Activated CD4-positive, alpha-beta T cell treated with anti-CD3 and anti-CD28 coated beads, Interleukin-2, amount 10 ng/mL, durations not matched to agents 7 days and 5 days (primary cell): ENCODE data around the gene OGFRL1. TPM values are rescaled to one million over a fixed set of nuclear protein-coding genes. Genes with fewer than 3 reads are reported as not detected.
A peak's percentile ranks its signal among the peaks of the same experiment; 100 is the strongest.
"Not testable (repeated sequence)": the region's sequence is repeated elsewhere in the genome, so short reads cannot be mapped to it uniquely, and the experiment has no call there.

Experiments
- CTCF ChIA-PET: fragments of 350-600 bp; sonication (Branson Sonifier 250); formaldehyde crosslinking; loops from one replicate; lab custom pipeline; 2021; ENCODE audit warnings: antibody characterized with exemption; lab: Charles Lee
- POLR2A ChIA-PET: fragments of 350-600 bp; sonication (Branson Sonifier 250); formaldehyde crosslinking; loops from one replicate; lab custom pipeline; 2021; ENCODE audit warnings: antibody characterized with exemption; lab: Charles Lee
- DNase-seq: peaks from one replicate; pipeline ENCODE4 v3.0.0-alpha.2; 2020
- H3K27ac Mint-ChIP-seq: one replicate; pipeline ENCODE4 v1.8.0; 2021; ENCODE audit warnings: mild to moderate bottlenecking, moderate library complexity, mixed read lengths
- H3K27me3 Mint-ChIP-seq: one replicate; pipeline ENCODE4 v1.8.0; 2021; ENCODE audit warnings: mixed read lengths
- H3K36me3 Mint-ChIP-seq: one replicate; pipeline ENCODE4 v1.8.0; 2021; ENCODE audit warnings: low read depth, mixed read lengths
- H3K4me1 Mint-ChIP-seq: one replicate; pipeline ENCODE4 v1.8.0; 2021; ENCODE audit warnings: mixed read lengths
- H3K4me3 Mint-ChIP-seq: one replicate; pipeline ENCODE4 v1.8.0; 2021; ENCODE audit warnings: mild to moderate bottlenecking, moderate library complexity, mixed read lengths
- H3K9me3 Mint-ChIP-seq: one replicate; pipeline ENCODE4 v1.8.0; 2021; ENCODE audit warnings: mixed read lengths
- total RNA-seq, 2 experiments: library from RNA; stranded (reverse); gene quantifications; one replicate each; pipeline ENCODE4 v1.2.3, GENCODE V29; 2021

The OGFRL1 gene
- total RNA-seq, 2 experiments from 2014 or later, result 8.9 to 10.8 TPM

- no peak for DNase-seq
- H3K27ac Mint-ChIP-seq, result no peak overlapping the region
- H3K4me1 Mint-ChIP-seq, result no peaks in the 10 kb centered on the region
- ChIA-PET CTCF (no interaction called here), POLR2A (no interaction called here)
- H3K9me3 Mint-ChIP-seq, result no peaks in the 10 kb centered on the region
- H3K27me3 Mint-ChIP-seq, result peaks cover 10% of the 10 kb centered on the region
- no peak overlapping the region for H3K4me3 Mint-ChIP-seq
- H3K36me3 Mint-ChIP-seq, result no peaks in the 10 kb centered on the region
Observed at GRCh38 chr6:71259888-71260604, 28.6 kb upstream of the OGFRL1 start.

GRCh38 chr6:71262914-71263313, 25.7 kb upstream of the OGFRL1 start:
- POLR2A ChIA-PET, result no interaction called here
- no peak for DNase-seq
- CTCF ChIA-PET, result no interaction called here
- no peaks in the 10 kb centered on the region for H3K9me3 Mint-ChIP-seq
- H3K36me3 Mint-ChIP-seq, result no peaks in the 10 kb centered on the region
- no peak overlapping the region for H3K4me3 Mint-ChIP-seq
- peaks cover 10% of the 10 kb centered on the region for H3K27me3 Mint-ChIP-seq
- H3K27ac Mint-ChIP-seq, result no peak overlapping the region
- no peaks in the 10 kb centered on the region for H3K4me1 Mint-ChIP-seq

GRCh38 chr6:71266392-71266791, 22.2 kb upstream of the OGFRL1 start:
- DNase-seq, H3K27ac Mint-ChIP-seq, POLR2A ChIA-PET, CTCF ChIA-PET, H3K27me3 Mint-ChIP-seq, H3K9me3 Mint-ChIP-seq, H3K4me1 Mint-ChIP-seq, H3K36me3 Mint-ChIP-seq, H3K4me3 Mint-ChIP-seq: not testable (repeated sequence)

- no peak for DNase-seq
- peaks cover 10% of the 10 kb centered on the region for H3K9me3 Mint-ChIP-seq
- CTCF ChIA-PET, result no interaction called here
- H3K36me3 Mint-ChIP-seq, result no peaks in the 10 kb centered on the region
- POLR2A ChIA-PET, result no interaction called here
- H3K27ac Mint-ChIP-seq, result no peak overlapping the region
- H3K27me3 Mint-ChIP-seq, result peaks cover 2% of the 10 kb centered on the region
- no peaks in the 10 kb centered on the region for H3K4me1 Mint-ChIP-seq
- no peak overlapping the region for H3K4me3 Mint-ChIP-seq
Observed at GRCh38 chr6:71268735-71269437, 19.7 kb upstream of the OGFRL1 start.

- no peaks in the 10 kb centered on the region for H3K27me3 Mint-ChIP-seq
- no peaks in the 10 kb centered on the region for H3K4me1 Mint-ChIP-seq
- POLR2A ChIA-PET, result no interaction called here
- CTCF ChIA-PET, result interaction anchor here (1.9 kb wide), 1 partner anchor 10 kb away, joined by 4 read pairs; the partner anchor contains the start of gene OGFRL1
- DNase-seq, result no peak
- H3K36me3 Mint-ChIP-seq, result no peaks in the 10 kb centered on the region
- no peak overlapping the region for H3K27ac Mint-ChIP-seq
- H3K4me3 Mint-ChIP-seq, result no peak overlapping the region
- peaks cover 3% of the 10 kb centered on the region for H3K9me3 Mint-ChIP-seq
Observed at GRCh38 chr6:71277926-71278600, 10.5 kb upstream of the OGFRL1 start.

- no peaks in the 10 kb centered on the region for H3K4me1 Mint-ChIP-seq
- ChIA-PET POLR2A (no interaction called here), CTCF (interaction anchor here (1.0 kb wide), 1 partner anchor 8 kb away, joined by 3 read pairs; no protein-coding TSS in a partner anchor)
- no peak for DNase-seq
- H3K4me3 Mint-ChIP-seq, result no peak overlapping the region
- H3K36me3 Mint-ChIP-seq, result no peaks in the 10 kb centered on the region
- H3K27ac Mint-ChIP-seq, result no peak overlapping the region
- H3K9me3 Mint-ChIP-seq, result peaks cover 3% of the 10 kb centered on the region
- no peaks in the 10 kb centered on the region for H3K27me3 Mint-ChIP-seq
Observed at GRCh38 chr6:71279321-71279720, 9.3 kb upstream of the OGFRL1 start.

GRCh38 chr6:71279740-71280139, 8.9 kb upstream of the OGFRL1 start:
- H3K4me3 Mint-ChIP-seq, result no peak overlapping the region
- no peaks in the 10 kb centered on the region for H3K4me1 Mint-ChIP-seq
- ChIA-PET CTCF (interaction anchor here (1.0 kb wide), 1 partner anchor 8 kb away, joined by 3 read pairs; no protein-coding TSS in a partner anchor), POLR2A (no interaction called here)
- H3K36me3 Mint-ChIP-seq, result no peaks in the 10 kb centered on the region
- no peak overlapping the region for H3K27ac Mint-ChIP-seq
- H3K9me3 Mint-ChIP-seq, result peaks cover 3% of the 10 kb centered on the region
- H3K27me3 Mint-ChIP-seq, result no peaks in the 10 kb centered on the region
- DNase-seq, result no peak

- Mint-ChIP-seq H3K9me3 (peaks cover 3% of the 10 kb centered on the region), H3K36me3 (no peaks in the 10 kb centered on the region), H3K4me3 (no peak overlapping the region), H3K27me3 (no peaks in the 10 kb centered on the region), H3K27ac (no peak overlapping the region), H3K4me1 (no peaks in the 10 kb centered on the region)
- no peak for DNase-seq
- ChIA-PET POLR2A (no interaction called here), CTCF (no interaction called here)
Observed at GRCh38 chr6:71280701-71281100, 7.9 kb upstream of the OGFRL1 start.

GRCh38 chr6:71284785-71285184, 3.8 kb upstream of the OGFRL1 start:
- no peak for DNase-seq
- ChIA-PET POLR2A (no interaction called here), CTCF (no interaction called here)
- Mint-ChIP-seq H3K27ac (no peak overlapping the region), H3K4me1 (peaks cover 16% of the 10 kb centered on the region), H3K9me3 (peaks cover 3% of the 10 kb centered on the region), H3K4me3 (no peak overlapping the region), H3K27me3 (no peaks in the 10 kb centered on the region), H3K36me3 (no peaks in the 10 kb centered on the region)

- DNase-seq, result no peak
- H3K27me3 Mint-ChIP-seq, result no peaks in the 10 kb centered on the region
- no peaks in the 10 kb centered on the region for H3K9me3 Mint-ChIP-seq
- H3K4me1 Mint-ChIP-seq, result peaks cover 38% of the 10 kb centered on the region
- peaks cover 11% of the 10 kb centered on the region for H3K36me3 Mint-ChIP-seq
- ChIA-PET POLR2A (no interaction called here), CTCF (interaction anchor here (1.2 kb wide), 1 partner anchor 7 kb away, joined by 3 read pairs; no protein-coding TSS in a partner anchor)
- peak overlapping the region; percentile 75 for H3K4me3 Mint-ChIP-seq
- H3K27ac Mint-ChIP-seq, result peak overlapping the region; percentile 74
Observed at GRCh38 chr6:71287038-71287437, 1.6 kb upstream of the OGFRL1 start.

- ChIA-PET CTCF (interaction anchor here (0.6 to 1.2 kb wide), 4 partner anchors 8 to 95 kb away, joined by 3 to 5 read pairs (median 4); no protein-coding TSS in a partner anchor), POLR2A (interaction anchor here (0.6 kb wide), 1 partner anchor 21 kb away, joined by 3 read pairs; no protein-coding TSS in a partner anchor)
- DNase-seq, result no peak
- H3K36me3 Mint-ChIP-seq, result peaks cover 13% of the 10 kb centered on the region
- peak overlapping the region; percentile 85 for H3K27ac Mint-ChIP-seq
- H3K4me3 Mint-ChIP-seq, result peak overlapping the region; percentile 75
- no peaks in the 10 kb centered on the region for H3K27me3 Mint-ChIP-seq
- H3K9me3 Mint-ChIP-seq, result no peaks in the 10 kb centered on the region
- peaks cover 40% of the 10 kb centered on the region for H3K4me1 Mint-ChIP-seq
Observed at GRCh38 chr6:71287926-71288227, 734 bp upstream of the OGFRL1 start.

GRCh38 chr6:71289039-71289801, 609 bp downstream of the OGFRL1 start:
- H3K27me3 Mint-ChIP-seq, result no peaks in the 10 kb centered on the region
- POLR2A ChIA-PET, result no interaction called here

More at GRCh38 chr6:71289039-71289801, 609 bp downstream of the OGFRL1 start:
- no peaks in the 10 kb centered on the region for H3K9me3 Mint-ChIP-seq
- H3K27ac Mint-ChIP-seq, result peak overlapping the region; percentile 80
- H3K4me3 Mint-ChIP-seq, result peak overlapping the region; percentile 78
- peaks cover 40% of the 10 kb centered on the region for H3K4me1 Mint-ChIP-seq
- H3K36me3 Mint-ChIP-seq, result peaks cover 21% of the 10 kb centered on the region
- CTCF ChIA-PET, result interaction anchor here (1.0 kb wide), 1 partner anchor 766 kb away, joined by 3 read pairs; no protein-coding TSS in a partner anchor
- peak; percentile 34 for DNase-seq
